Measurements from ENCODE around the gene WDR64. TPM values are rescaled to one million over a fixed set of nuclear protein-coding genes. Genes with fewer than 3 reads are reported as not detected.

The WDR64 gene
- total and polyA plus RNA-seq, 4 donors: 0.02 to 0.70 (median 0.17) TPM

- peaks cover 4 to 27% (median 9%) of the 10 kb centered on the region in 4 donors for H3K4me1 ChIP-seq (ENCODE audit: control insufficient read depth in 4 of 4, insufficient read depth in 4 of 4, low read length in 3 of 4)
- no peaks in the 10 kb centered on the region for H3K9me3 ChIP-seq (ENCODE audit: control insufficient read depth in 4 of 4, low read length in 3 of 4)
- 14% methylated on average over 11 of the region's 11 CpGs for WGBS
- peaks cover 0 to 7% (median 2%) of the 10 kb centered on the region in 4 donors for H3K36me3 ChIP-seq (ENCODE audit: control insufficient read depth in 4 of 4, insufficient read depth in 3 of 4, low read depth in 1 of 4, low read length in 3 of 4)
- no peak for DNase-seq (ENCODE audit: low spot score)
- peak overlapping the region; percentile 51 to 88 for H3K27ac ChIP-seq (ENCODE audit: low read depth in 1 of 2, low read length in 2 of 2)
- no peaks in the 10 kb centered on the region for H3K27me3 ChIP-seq (ENCODE audit: control insufficient read depth in 4 of 4, insufficient read depth in 4 of 4, low read length in 3 of 4)
- H3K9ac ChIP-seq (ENCODE audit: low read depth in 1 of 2, low read length in 2 of 2): peak overlapping the region in 1 of 2 donors; percentile 88
- no peak for TF ChIP-seq TAF1 (conservative IDR thresholded peaks at IDR 0.05)
- TF ChIP-seq RXRA (IDR thresholded peaks at IDR 0.05): no peak
- TF ChIP-seq FOXA2 (IDR thresholded peaks at IDR 0.05): no peak
- H3K4me3 ChIP-seq (ENCODE audit: low read depth in 1 of 3, low read length in 3 of 3): peak overlapping the region; percentile 64 to 99 (median 97)
Measured at GRCh38 chr1:241638909-241639622, 13.0 kb upstream of the WDR64 start.

- Histone ChIP-seq H3K36me3 (ENCODE audit: control insufficient read depth in 4 of 4, insufficient read depth in 3 of 4, low read depth in 1 of 4, low read length in 3 of 4) (peaks cover 0 to 4% (median 2%) of the 10 kb centered on the region in 4 donors), H3K27me3 (ENCODE audit: control insufficient read depth in 4 of 4, insufficient read depth in 4 of 4, low read length in 3 of 4) (no peaks in the 10 kb centered on the region), H3K4me1 (ENCODE audit: control insufficient read depth in 4 of 4, insufficient read depth in 4 of 4, low read length in 3 of 4) (peaks cover 4 to 27% (median 9%) of the 10 kb centered on the region in 4 donors), H3K27ac (ENCODE audit: low read depth in 1 of 2, low read length in 2 of 2) (peak overlapping the region; percentile 88 to 89), H3K9me3 (ENCODE audit: control insufficient read depth in 4 of 4, low read length in 3 of 4) (no peaks in the 10 kb centered on the region), H3K9ac (ENCODE audit: low read depth in 1 of 2, low read length in 2 of 2) (peak overlapping the region; percentile 83 to 89), H3K4me3 (ENCODE audit: low read depth in 1 of 3, low read length in 3 of 3) (peak overlapping the region; percentile 97 to 99 (median 98))
- TF ChIP-seq CTCF (IDR thresholded peaks at IDR 0.05; ENCODE audit: low read depth, low read length, missing input control) (no peak), RAD21 (IDR thresholded peaks at IDR 0.05) (no peak), YY1 (IDR thresholded peaks at IDR 0.05) (no peak), JUND (IDR thresholded peaks at IDR 0.05) (no peak), RXRA (IDR thresholded peaks at IDR 0.05) (no peak), FOXA1 (IDR thresholded peaks at IDR 0.05) (no peak), TAF1 (conservative IDR thresholded peaks at IDR 0.05) (no peak)
- DNase-seq (ENCODE audit: low spot score): peak; percentile 59
- WGBS: under 1% methylated on average over 42 of the region's 42 CpGs
Measured at GRCh38 chr1:241639623-241640148, 12.4 kb upstream of the WDR64 start.

GRCh38 chr1:241640149-241640866, 11.8 kb upstream of the WDR64 start, which contains the start of the genes CHML and OPN3:
Gene CHML (minus strand): TSS chr1:241640369. CDS start chr1:241635766, 4,603 bp downstream.
Gene OPN3 (minus strand): TSS chr1:241640369. CDS start chr1:241640254, 115 bp downstream.
- Histone ChIP-seq H3K27me3 (ENCODE audit: control insufficient read depth in 4 of 4, insufficient read depth in 4 of 4, low read length in 3 of 4) (no peaks in the 10 kb centered on the region), H3K4me3 (ENCODE audit: low read depth in 1 of 3, low read length in 3 of 3) (peak within 1 kb of the TSS; percentile 97 to 99 (median 98)), H3K36me3 (ENCODE audit: control insufficient read depth in 4 of 4, insufficient read depth in 3 of 4, low read depth in 1 of 4, low read length in 3 of 4) (peaks cover 0 to 2% (median under 1%) of the 10 kb centered on the region in 4 donors), H3K9ac (ENCODE audit: low read depth in 1 of 2, low read length in 2 of 2) (peak within 1 kb of the TSS; percentile 83 to 89), H3K27ac (ENCODE audit: low read depth in 1 of 2, low read length in 2 of 2) (peak within 1 kb of the TSS; percentile 88 to 89), H3K4me1 (ENCODE audit: control insufficient read depth in 4 of 4, insufficient read depth in 4 of 4, low read length in 3 of 4) (peaks cover 4 to 27% (median 9%) of the 10 kb centered on the region in 4 donors), H3K9me3 (ENCODE audit: control insufficient read depth in 4 of 4, low read length in 3 of 4) (no peaks in the 10 kb centered on the region)
- WGBS: 4% methylated on average over 81 of the region's 81 CpGs
- peak; percentile 97 for DNase-seq (ENCODE audit: low spot score)
- peak; percentile 76 for TF ChIP-seq YY1 (IDR thresholded peaks at IDR 0.05)
- TF ChIP-seq ATF3 (IDR thresholded peaks at IDR 0.05): no peak
- no peak for TF ChIP-seq HNF4G (IDR thresholded peaks at IDR 0.05)
- TF ChIP-seq SP1 (IDR thresholded peaks at IDR 0.05): peak; percentile 7
- peak; percentile 7 for TF ChIP-seq CTCF (IDR thresholded peaks at IDR 0.05; ENCODE audit: low read depth, low read length, missing input control)
- no peak for TF ChIP-seq FOXA1 (IDR thresholded peaks at IDR 0.05)

Data from liver (tissue), 9 donors.